GM18505 (cell line): ENCODE data around the gene ABCC5.

Experiments
- ATAC-seq: cut with Tn5 transposase; IDR thresholded peaks from one replicate; pipeline ENCODE4 v1.9.1; 2021; ENCODE audit not compliant: unreplicated experiment
- POLR2A ChIP-seq: IDR thresholded peaks from 4 replicates; pipeline ENCODE4 v1.6.1; 2011; ENCODE audit warnings: borderline replicate concordance; ENCODE audit not compliant: insufficient read depth, insufficient read length; ENCODE audit errors: extremely low read depth

ABCC5 gene

GRCh38 chr3:183912895-183913579 is 104.6 kb downstream of the ABCC5 start:
- ATAC-seq, result no peak
- TF ChIP-seq POLR2A, result no peak

DNA sequence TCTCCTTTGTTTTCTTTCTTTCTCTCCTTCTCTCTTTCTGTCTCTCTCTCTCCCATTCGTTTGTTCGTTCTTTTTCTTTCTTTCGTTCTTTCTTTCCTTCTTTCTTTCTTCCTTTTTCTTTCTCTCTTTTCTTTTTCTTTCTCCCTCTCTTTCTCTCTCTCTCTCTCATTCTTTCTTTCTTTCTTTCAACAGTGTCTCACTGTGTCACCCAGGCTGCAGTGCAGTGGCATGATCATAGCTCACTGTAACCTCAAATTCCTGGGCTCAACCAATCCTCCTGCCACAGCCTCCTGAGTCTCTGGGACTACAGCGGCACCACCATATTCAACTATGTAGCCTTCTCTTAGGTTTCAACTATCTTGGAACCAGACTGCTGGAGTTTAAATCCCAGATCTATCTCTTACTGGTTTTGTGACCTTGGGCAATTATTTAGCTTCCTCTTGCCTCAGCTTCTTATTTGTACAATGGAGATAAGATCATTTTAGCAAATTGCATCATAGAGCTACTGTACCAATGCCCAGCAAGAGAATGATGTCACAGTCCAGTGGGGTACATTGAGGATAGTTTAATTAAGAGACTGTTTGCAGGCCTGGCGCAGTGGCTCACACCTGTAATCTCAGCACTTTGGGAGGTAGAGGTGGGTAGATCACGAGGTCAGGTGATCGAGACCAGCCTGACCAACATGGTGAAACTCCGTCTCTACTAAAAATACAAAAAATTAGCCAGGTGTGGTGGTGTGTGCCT is 105.7 kb downstream of the ABCC5 start:
- TF ChIP-seq POLR2A, result no peak
- no peak for ATAC-seq

DNA sequence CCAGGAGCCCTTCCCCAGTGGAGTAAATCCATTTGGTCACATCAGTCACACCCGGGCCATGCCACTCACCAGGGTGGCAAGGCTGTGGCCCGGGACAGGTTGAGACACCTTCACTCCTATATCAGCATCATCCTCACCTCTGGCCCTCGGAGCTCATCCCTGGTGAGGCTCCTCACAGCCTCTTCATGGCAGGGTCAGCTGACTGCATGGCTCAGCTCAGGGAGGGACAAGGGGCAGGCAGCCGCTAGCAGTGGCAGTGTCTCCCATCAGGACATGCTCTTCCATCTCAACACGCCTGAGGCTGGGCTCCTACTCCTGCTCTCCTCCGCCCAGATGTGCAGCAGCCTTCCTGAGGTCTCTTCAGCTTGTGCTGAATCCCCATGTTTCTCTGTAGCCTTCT is 106.6 kb downstream of the ABCC5 start:
- ATAC-seq, result no peak
- no peak for TF ChIP-seq POLR2A

GRCh38 chr3:183909030-183909600 is 108.6 kb downstream of the ABCC5 start:
- TF ChIP-seq POLR2A, result no peak
- no peak for ATAC-seq

DNA sequence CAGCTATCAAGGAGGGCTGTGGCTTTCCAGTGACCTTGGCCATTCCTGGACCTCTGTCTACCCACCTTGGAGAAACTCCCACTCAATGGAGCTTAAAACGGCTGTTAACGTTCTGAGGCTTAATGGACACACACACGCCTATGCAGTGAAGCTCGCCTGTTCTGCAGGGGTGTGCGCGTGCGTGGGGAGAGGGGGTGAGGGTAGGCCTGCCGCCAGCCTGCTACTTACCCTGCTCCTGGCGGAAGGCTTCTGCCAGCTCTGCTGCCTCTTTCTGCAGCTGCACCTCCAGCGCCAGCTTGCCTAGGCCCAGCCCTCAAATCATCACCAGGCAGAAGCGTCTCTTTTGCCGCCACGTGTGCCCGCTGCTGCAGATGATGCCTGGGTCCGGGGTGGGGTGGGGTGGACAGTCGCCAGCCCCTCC is 109.8 kb downstream of the ABCC5 start:
- no peak for TF ChIP-seq POLR2A
- ATAC-seq, result no peak

GRCh38 chr3:183907176-183907575 is 110.5 kb downstream of the ABCC5 start:
- no peak for TF ChIP-seq POLR2A
- no peak for ATAC-seq

DNA sequence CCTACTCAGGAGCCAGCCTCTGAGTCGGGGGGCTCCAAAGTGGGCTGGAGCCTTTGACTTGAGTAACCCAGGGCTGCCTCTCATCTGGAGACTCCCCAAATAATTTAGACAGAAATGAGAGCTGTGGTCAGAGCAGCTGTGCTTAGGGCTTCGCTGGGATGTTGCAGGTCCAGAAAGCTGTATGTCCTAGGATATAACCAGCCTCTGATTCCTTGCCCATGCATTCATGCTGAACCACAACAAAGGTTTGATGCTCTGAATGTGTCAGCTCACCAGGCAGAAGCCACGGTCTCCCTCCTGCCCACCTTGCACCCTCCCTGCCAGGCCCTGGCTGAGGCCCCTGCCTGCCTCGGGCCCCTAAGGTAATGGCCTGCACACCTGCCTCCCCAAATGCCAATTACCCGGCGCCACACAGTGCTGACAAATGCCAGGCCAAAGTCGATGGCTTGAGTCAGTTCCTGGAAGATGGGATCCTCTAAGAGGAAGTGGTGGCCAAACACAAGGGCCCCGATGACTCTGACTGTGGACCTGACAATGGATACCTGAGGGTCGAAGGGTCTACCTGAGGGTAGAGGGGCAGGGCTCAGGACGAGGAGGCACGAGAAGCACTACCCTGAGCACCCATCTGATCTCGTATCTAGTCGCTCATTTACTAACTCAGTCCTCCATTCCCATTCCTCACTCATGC is 111.3 kb downstream of the ABCC5 start:
- no peak for TF ChIP-seq POLR2A
- ATAC-seq, result no peak

GRCh38 chr3:183904833-183905780 is 112.6 kb downstream of the ABCC5 start:
- no peak for ATAC-seq
- no peak for TF ChIP-seq POLR2A

DNA sequence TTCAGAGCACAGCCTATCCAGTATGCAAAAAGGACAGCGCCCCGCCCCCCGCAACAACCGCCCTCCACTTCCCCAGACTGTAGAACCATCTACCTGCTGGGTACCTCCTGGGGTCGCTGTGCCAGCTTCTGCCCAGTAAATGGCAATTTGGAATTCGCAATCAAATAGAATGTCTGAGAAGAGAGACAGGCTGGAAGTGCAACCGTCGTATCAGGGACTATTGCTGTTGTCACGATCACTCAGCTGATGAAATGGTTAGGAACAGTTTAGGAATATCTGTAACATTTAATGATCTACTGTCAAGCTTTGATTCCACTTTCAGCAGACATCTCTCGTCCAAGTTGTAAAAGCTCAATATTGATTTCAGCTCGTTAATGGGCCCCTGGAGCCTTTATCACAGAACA is 119.7 kb downstream of the ABCC5 start:
- TF ChIP-seq POLR2A, result no peak
- ATAC-seq, result no peak

DNA sequence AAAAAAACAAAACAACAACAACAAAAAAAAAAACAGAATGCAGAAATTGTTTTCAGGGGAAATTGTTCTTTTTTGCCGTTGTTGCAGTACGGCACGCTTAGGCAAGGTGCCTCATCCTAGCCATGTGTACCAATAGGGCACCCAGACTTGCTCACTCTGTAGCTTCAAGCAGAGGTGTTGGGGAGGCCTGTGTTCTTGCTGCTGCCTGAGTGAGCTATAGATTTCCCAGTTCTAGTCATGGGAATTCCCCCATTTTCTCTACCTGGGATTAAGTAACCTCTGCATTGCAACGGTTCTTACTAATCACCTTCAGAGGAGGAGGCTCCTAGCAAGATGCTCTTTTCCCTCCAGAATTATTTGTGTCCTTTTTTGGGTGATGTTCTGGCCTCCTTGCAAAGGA is 120.1 kb downstream of the ABCC5 start:
- no peak for TF ChIP-seq POLR2A
- no peak for ATAC-seq

DNA sequence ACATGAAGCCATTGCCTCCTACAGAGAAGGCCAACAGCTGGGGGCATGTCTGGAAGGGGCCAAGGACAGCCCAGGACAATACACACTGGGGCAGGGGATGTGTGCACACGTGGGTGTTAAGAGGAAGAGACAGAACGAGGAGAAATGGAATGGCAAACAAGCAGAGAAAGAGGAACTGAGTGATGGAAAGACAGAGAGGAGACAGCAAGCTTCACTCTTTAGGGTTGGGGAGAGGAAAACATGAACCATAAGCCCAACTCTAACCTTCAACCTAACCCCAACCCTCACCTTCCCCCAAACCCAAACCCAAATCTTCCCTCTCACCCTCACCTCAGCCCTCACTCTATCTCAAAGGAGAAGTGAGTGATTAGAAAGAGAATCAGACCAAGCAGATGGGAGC is 121.1 kb downstream of the ABCC5 start:
- no peak for ATAC-seq
- no peak for TF ChIP-seq POLR2A

DNA sequence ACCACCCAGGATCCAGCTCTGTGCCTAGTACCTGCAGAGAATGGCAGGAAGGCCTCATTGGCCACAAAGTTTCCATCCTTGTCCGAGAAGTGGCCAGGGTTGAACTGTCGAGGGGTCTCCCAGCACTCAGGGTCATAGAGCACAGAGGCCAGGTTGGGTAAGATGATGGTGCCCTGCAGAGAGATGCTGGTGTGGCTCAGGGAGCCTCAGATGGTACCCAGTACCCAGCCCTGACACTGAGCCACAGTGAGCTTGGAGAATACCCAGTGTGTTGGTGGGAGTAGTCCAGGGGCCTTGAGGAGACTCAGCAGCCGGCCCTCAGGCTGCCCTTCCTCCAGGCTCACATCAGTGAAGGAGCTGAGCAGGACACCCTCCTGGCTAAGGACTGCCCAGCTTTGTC is 121.5 kb downstream of the ABCC5 start:
- no peak for TF ChIP-seq POLR2A
- no peak for ATAC-seq
